Measurements from ENCODE around the gene EWSR1.
"Not testable (repeated sequence)": the region's sequence is repeated elsewhere in the genome, so short reads cannot be mapped to it uniquely, and the experiment has no call there.

Gene EWSR1

DNA sequence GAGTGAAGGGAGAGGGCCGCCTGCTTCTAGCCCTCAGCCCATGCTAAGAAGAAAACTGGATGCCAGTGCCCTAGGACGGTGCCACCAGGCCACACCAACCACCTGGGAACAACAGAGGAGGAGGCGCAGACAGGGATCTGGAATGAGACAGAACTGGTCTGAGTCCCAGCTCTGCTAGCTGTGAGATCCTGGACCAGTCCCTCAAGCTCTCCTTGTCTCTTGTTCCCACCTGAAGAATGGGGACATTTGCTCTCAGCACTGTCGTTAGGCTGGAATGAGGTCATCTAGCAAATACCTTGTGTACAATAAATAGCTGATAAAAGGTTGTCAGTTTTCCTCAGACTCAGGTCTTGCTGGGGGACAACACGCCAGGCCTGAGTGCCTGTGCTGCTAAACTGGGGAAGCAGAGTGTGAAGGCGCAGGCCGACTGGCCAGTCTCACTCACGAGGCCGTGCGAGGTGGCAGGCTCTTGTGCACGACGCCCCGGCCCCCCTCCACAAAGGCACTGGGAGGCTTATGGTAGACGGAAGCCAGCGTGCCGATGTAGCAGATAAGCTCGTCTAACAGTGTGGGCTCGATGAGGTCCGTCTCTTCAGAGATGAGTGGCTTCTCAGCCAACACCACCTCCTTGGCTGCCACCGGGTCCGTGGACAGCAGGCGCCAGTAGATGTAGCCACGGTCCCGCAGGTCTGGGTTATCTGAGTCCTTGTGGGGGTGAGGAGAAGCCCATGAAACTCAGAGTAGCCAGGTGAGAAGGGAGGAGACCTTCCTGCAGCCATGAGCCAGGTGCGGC lies 73.2 kb downstream of the EWSR1 start:
- no peak for DNase-seq

GRCh38 chr22:29341849-29342127 lies 73.7 kb downstream of the EWSR1 start:
- DNase-seq = no peak

DNA sequence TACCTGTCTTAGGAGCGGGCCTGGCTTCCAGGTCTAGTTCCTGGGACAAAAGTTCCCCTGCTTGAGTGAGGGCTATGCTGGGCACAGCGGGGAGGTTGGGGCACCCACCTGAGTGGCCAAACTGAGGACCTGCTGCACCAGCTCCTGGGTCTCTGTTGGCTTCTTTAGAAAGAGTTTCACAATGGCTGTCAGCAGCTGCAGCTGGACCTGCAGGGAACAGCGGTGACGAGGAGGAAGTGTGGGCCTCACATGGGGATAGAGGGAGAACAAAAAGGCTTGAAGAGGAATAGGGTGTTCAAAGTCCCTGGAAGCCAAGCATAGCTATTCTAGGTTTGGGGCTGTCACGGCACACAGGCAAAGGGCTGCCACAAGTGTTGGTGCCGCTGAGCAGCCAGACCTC lies 74.1 kb downstream of the EWSR1 start:
- no peak for DNase-seq

- peak; percentile 48 for DNase-seq
Measured at GRCh38 chr22:29342577-29343312, 74.7 kb downstream of the EWSR1 start.

GRCh38 chr22:29343313-29343805 lies 75.3 kb downstream of the EWSR1 start:
- peak; percentile 94 for DNase-seq

- peak; percentile 64 for DNase-seq
Measured at GRCh38 chr22:29344137-29344536, 76.1 kb downstream of the EWSR1 start.

DNA sequence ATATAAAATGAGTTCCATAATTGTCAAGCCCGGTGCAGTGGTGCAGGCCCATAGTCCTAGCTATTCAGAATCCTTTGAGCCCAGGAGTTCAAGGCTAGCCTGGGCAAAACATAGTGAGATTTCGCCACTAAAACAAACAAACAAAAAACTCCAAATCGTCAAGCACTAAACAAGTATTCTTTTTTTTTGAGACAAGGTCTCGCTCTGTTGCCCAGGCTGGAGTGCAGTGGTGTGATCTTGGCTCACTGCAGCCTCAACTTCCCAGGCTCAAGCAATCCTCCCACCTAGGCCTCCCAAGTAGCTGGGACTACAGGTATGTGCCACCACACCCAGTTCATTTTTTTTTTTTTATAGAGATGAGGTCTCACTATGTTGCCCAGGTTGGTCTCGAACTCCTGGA lies 76.8 kb downstream of the EWSR1 start:
- DNase-seq = not testable (repeated sequence)

- no peak for DNase-seq
Measured at GRCh38 chr22:29345932-29346331, 77.9 kb downstream of the EWSR1 start.

DNA sequence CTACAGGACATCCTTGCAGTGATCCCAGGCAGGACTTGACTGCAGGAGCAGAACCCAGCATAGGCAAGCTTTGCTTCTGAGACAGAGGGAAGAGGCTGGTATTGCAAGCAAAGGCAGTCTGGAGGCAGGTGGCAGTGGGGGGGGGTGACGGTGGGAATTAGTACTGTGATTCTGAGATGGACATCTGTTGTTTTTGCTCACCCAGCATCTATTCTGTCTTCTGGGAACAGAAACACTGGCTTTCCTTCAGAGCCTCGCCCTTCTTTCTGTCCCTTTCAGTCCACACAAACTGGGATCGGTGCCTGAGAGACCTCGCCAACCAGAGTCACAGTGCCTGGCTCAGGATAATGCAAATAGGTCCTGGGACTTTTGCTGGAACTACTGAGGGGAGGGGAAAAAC lies 78.6 kb downstream of the EWSR1 start:
- peak; percentile 95 for DNase-seq

DNA sequence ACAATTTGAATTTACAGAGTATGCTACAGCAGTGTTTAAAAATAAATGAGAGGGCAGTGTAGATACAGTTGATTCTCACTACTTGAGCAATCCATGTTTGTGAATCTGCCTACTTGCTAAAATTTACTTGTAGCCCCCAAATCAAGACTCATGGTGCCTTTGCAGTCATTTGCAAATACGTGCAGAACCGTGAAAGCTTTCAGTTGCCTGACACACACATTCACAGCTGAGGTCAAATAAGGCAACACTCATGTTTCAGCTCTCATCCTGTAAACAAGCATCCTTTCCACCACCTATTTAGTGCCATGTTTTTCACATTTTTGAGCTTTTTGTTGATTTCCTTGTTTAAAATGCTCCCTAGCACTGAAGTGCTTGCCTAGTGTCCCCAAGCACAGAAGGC lies 80.0 kb downstream of the EWSR1 start:
- DNase-seq = peak; percentile 19

DNA sequence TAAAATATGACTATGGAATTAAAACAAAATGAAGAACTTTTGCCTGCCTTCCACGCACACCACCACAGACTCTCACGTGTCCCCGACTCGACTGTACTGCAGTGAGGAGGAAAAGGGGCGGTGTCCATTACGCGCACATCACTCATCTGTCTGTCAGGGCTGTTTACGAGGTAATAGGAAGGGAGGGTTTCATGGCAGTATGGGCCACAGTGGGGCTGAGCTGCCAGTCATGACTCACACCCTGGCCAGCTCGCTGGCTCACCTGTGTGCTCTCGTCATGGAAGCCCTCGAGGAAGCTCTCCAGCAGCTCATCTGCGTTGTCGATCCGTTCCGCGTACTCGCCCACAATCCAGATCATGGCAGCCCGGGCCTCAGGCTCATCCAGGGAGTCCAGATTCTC lies 80.9 kb downstream of the EWSR1 start:
- DNase-seq = no peak
